Activated CD8-positive, alpha-beta memory T cell treated with anti-CD3 and anti-CD28 coated beads for 48 hours (primary cell): ENCODE results near the gene MAGIX.
A peak's percentile ranks its signal among the peaks of the same experiment; 100 is the strongest.
"Not testable (repeated sequence)": the region's sequence is repeated elsewhere in the genome, so short reads cannot be mapped to it uniquely, and the experiment has no call there.

Experiments
- DNase-seq, 3 experiments: peaks; one replicate each; pipeline ENCODE4 v3.0.0-alpha.2; 2020; ENCODE audit warnings: low read depth in 2 of 3, low spot score in 2 of 3

The MAGIX gene

DNA sequence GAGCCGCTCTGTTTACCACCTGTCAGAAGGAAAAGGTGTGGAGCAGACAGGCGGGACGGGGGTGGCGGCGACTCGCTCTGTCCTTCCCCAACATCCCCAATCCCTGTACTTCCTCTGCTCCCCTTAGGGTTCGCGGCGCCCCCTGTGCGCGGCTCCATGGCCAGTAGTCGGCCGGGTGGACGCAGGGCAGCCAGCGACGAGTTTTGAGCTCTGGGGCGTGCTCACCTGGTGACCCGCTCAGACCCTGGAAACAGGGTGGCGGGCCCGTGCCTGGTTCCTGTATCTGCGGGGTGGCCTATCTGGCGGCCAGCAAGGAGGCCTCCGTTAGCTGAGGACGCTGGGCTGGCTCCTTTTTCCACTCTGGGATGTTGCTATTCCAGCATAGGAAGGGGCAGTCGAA is 5.4 kb upstream of the MAGIX start:
- no peak for DNase-seq

DNA sequence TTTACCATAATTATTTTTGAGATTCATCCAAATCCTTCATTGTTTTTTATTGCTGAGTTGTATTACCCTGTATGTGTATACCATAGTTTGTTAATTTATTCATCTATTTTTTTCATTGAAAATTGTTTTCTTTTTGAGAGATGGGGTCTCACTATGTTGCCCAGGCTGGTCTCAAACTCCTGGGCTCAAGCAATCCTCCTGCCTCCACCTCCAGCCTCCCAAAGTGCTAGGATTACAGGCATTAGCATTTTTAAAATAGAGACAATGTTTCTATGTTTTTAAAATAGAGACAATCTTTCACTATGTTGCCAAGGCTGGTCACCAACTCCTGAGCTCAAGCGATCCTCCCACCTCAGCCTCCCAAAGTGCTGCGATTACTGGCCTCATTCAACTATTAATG is 1.6 kb upstream of the MAGIX start:
- DNase-seq, result no peak

- no peak for DNase-seq
Observed at GRCh38 chrX:49161632-49162031, 926 bp upstream of the MAGIX start.

GRCh38 chrX:49163555-49164419 is 1.2 kb downstream of the MAGIX start:
- peak in 1 of 3 experiments; percentile 47 for DNase-seq

DNA sequence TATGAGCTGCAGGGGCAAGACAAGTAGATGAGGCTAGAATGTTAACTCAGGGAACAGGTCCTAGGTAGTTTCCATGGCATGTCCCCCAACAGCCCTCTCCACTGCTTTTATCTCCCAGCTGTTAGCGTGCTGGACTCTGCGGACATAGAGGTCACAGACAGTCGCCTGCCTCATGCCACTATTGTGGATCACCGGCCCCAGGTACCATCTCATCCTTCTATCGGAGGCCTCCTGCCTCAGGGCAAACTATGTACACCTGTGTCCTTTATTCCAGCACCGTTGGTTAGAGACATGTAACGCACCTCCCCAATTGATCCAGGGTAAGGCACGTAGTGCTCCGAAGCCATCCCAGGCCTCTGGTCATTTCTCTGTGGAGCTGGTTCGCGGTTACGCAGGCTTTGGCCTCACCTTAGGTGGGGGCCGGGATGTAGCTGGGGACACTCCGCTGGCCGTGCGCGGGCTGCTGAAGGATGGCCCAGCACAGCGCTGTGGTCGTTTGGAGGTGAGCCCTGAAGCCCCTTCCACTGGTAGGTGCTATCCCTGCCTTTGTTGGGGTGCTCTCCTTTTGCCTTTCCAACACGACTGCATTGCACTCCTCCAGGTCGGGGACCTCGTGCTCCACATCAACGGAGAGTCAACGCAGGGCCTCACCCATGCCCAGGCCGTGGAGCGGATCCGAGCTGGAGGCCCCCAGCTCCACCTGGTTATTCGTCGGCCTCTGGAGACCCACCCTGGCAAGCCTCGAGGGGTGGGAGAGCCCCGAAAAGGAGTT is 2.2 kb downstream of the MAGIX start:
- no peak for DNase-seq

DNA sequence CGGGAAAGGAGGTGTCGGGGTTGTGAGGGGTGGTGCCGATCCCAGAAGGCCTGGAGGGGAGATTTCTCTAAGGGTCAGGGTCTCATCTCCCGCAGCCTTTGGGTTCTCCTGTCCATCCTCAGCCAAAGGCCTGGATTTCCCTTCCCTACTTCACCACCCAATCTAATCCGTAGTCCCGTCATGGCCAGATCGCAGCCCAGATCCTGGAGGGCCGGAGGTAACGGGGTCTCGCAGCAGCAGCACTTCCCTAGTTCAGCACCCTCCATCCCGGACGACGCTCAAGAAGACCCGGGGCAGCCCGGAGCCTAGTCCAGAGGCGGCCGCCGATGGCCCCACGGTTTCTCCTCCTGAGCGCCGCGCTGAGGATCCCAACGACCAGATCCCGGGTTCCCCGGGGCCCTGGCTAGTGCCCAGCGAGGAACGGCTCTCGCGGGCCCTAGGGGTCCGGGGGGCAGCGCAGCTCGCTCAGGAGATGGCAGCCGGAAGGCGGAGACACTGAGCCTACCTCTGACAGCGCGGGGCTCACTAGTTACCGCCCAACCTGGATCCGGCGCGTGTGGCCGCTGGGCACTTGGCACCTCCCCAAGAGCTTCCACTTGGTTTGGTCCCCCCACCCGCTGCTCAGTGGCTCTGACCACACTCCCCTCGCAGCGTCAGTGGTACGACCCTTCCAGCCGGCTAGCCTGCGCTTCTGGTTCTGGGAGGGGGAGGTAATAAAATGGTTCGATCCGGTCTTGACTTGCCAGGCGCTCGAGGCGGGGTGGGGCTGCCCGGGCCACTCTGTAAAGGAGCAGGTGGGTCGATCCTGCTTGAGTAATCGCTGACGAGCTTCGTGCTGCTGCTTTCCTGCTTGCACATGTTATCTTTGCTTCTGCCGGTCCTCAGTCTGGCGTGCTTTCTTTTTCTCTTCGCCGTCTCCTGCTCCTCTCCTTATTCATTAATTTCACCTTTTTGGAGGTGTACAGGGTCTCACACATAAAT is 3.6 kb downstream of the MAGIX start:
- DNase-seq, result peak in 1 of 3 experiments; percentile 32

- DNase-seq, result peak; percentile 31 to 49 (median 34)
Observed at GRCh38 chrX:49166914-49167739, 4.6 kb downstream of the MAGIX start.

- no peak for DNase-seq
Observed at GRCh38 chrX:49167740-49168108, 5.2 kb downstream of the MAGIX start.

DNA sequence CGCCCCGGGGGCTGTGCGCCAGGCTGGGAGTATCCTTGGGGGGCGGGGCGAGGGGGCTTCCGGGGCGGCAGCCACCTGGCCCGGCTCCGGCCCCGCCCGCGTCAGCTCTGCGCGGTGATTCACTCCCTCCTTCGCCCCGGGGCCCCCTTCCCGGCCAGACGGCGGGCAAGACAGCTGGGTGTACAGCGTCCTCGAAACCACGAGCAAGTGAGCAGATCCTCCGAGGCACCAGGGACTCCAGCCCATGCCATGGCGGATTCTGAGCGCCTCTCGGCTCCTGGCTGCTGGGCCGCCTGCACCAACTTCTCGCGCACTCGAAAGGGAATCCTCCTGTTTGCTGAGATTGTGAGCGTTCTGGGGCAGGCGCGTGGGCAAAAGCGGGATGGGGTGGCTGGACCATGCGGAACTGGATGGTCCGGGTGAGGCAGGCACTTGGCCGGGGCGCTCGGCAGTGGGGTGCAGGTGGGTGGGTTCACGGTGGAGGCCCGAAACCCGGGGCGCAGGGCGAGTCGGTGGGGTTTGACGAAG is 9.3 kb downstream of the MAGIX start, which contains the start of gene PLP2:
Gene PLP2 (plus strand): TSS at position 147 of the 528 bp plus-strand sequence. CDS start 103 bp downstream, at position 250.
- DNase-seq, result peak; percentile 37 to 50 (median 37)

- peak in 1 of 3 experiments; percentile 53 for DNase-seq
Observed at GRCh38 chrX:49172280-49172780, 9.8 kb downstream of the MAGIX start.

- not testable (repeated sequence) for DNase-seq
Observed at GRCh38 chrX:49173544-49173943, 11.0 kb downstream of the MAGIX start.

DNA sequence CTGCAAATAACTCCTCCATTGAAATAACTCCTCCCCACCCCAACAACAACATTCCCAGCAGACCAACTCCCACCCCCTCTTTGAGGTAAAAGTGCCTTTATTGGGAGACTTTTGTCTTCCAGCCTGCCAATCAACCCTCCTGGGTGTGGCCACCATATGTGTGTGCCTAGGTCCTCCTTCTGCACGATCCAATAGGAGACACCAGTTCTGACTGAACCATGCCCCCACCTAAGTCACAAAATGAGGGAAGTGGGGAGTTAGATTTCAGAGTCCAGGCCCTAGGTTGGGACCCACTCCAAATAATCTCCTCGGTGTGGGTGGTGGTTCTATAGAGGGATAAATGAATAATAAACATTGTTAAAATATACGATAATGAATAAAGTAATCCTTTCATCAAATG is 12.2 kb downstream of the MAGIX start:
- no peak for DNase-seq

GRCh38 chrX:49175435-49176274 is 13.1 kb downstream of the MAGIX start:
- no peak for DNase-seq

- DNase-seq, result no peak
Observed at GRCh38 chrX:49176421-49177326, 14.1 kb downstream of the MAGIX start.

GRCh38 chrX:49177338-49177833 is 14.8 kb downstream of the MAGIX start:
- no peak for DNase-seq

- DNase-seq, result no peak
Observed at GRCh38 chrX:49177873-49178480, 15.4 kb downstream of the MAGIX start.

DNA sequence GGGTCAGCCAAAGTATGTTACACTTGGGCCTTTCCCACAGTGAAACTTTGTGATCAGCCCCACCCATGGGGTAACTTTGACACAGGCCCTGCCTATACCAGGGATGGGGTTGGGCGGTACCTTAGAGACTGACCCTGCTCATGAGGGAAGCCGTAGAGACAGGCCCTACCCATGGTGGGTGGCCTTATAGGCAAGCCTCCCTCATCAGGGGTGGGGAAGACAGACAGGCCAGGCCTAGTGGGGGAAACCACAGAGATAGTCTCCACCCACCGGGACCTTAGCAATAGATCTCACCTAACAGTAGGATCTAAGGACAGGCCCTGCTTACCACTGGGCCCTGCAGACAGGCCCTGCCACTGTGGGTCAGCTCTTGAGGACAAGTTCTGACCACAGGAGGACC is 16.0 kb downstream of the MAGIX start:
- no peak for DNase-seq
